Progenitor cell of endocrine pancreas (in vitro differentiated cells): ENCODE results near the gene INO80E. TPM values are rescaled to one million over a fixed set of nuclear protein-coding genes. Genes with fewer than 3 reads are reported as not detected.

Experiments used
- DNase-seq: peaks from one replicate; pipeline ENCODE4 v3.0.0; 2021; ENCODE audit warnings: low spot score; ENCODE audit not compliant: unreplicated experiment
- H3K27ac Mint-ChIP-seq: 2 replicates; pipeline ENCODE4 v1.8.0; 2021; ENCODE audit warnings: mild to moderate bottlenecking, moderate library complexity, mixed read lengths
- H3K27me3 Mint-ChIP-seq: 2 replicates; pipeline ENCODE4 v1.8.0; 2021; ENCODE audit warnings: mixed read lengths
- H3K36me3 Mint-ChIP-seq: 2 replicates; pipeline ENCODE4 v1.8.0; 2022; ENCODE audit warnings: mixed read lengths; ENCODE audit not compliant: insufficient read depth
- H3K4me1 Mint-ChIP-seq: 2 replicates; pipeline ENCODE4 v1.8.0; 2021; ENCODE audit warnings: low read depth, mixed read lengths
- H3K4me3 Mint-ChIP-seq: 2 replicates; pipeline ENCODE4 v1.8.0; 2021; ENCODE audit warnings: low read depth, mild to moderate bottlenecking, moderate library complexity, mixed read lengths
- H3K9me3 Mint-ChIP-seq: 2 replicates; pipeline ENCODE4 v1.8.0; 2021; ENCODE audit warnings: low read depth, mixed read lengths
- CTCF ChIP-seq: fragments of 200-600 bp; sonication (generic); IDR thresholded peaks from one replicate; pipeline ENCODE4 v1.5.0; 2021; ENCODE audit warnings: antibody characterized with exemption, mild to moderate bottlenecking; ENCODE audit not compliant: unreplicated experiment
- total RNA-seq: library from RNA; stranded (reverse); gene quantifications from 2 replicates; pipeline ENCODE4 v1.2.1, GENCODE V29; 2021

The INO80E gene
- total RNA-seq, 1 donor from 2014 or later = 74.2 TPM

DNA sequence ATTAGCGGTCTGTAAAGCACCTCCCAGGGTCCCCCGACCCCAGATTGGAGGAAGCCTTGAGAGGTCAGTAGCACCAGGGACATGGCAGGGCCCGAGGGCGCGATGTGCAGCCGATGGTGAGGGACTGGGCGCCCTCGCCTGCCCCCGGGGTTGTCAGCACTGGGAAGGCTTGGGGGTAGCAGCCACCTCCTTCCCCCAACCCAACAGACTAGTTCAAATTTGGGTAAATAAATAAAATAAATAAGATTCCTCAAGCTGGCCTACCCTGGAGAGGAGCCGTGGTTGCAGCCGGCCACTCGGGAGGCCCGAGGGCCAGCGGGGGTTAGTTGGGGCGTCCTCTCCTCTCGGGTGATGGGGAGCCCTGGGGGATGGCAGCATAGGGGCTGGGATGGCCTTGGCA is 28.4 kb downstream of the INO80E start:
- H3K27ac Mint-ChIP-seq = no peak overlapping the region
- H3K9me3 Mint-ChIP-seq = no peaks in the 10 kb centered on the region
- H3K4me1 Mint-ChIP-seq = no peaks in the 10 kb centered on the region
- no peak for TF ChIP-seq CTCF
- DNase-seq = no peak
- no peaks in the 10 kb centered on the region for H3K36me3 Mint-ChIP-seq
- no peak overlapping the region for H3K4me3 Mint-ChIP-seq
- peaks cover 35% of the 10 kb centered on the region for H3K27me3 Mint-ChIP-seq

GRCh38 chr16:30025156-30025555 is 29.1 kb downstream of the INO80E start:
- H3K4me1 Mint-ChIP-seq = no peaks in the 10 kb centered on the region
- H3K4me3 Mint-ChIP-seq = no peak overlapping the region
- no peak for DNase-seq
- H3K36me3 Mint-ChIP-seq = no peaks in the 10 kb centered on the region
- peaks cover 42% of the 10 kb centered on the region for H3K27me3 Mint-ChIP-seq
- H3K27ac Mint-ChIP-seq = no peak overlapping the region
- TF ChIP-seq CTCF = no peak
- H3K9me3 Mint-ChIP-seq = no peaks in the 10 kb centered on the region

DNA sequence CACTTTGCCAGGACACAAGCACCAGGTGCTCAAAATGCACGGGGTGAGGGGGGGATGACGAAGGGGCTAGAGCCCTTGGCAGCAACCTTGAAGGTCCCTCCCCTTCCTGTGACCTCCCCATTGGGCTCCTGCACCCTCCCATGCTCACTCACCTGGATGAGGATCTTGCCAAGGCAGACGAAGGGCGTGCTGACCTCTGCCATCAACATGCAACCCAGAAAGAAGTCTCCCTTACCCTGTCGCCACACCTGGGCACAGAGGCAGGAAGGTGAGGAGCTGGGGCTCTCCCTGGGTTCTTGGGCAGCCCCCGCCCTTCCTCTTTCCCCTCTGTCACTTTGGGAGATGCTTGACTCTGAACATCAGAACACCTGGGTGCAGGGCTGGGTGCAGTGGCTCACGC is 29.5 kb downstream of the INO80E start:
- Mint-ChIP-seq H3K27me3 (peaks cover 45% of the 10 kb centered on the region), H3K4me3 (no peak overlapping the region)
- DNase-seq = no peak

GRCh38 chr16:30026449-30026848 is 30.4 kb downstream of the INO80E start:
- H3K27ac Mint-ChIP-seq = no peak overlapping the region
- no peaks in the 10 kb centered on the region for H3K4me1 Mint-ChIP-seq
- no peak for DNase-seq
- peaks cover 47% of the 10 kb centered on the region for H3K27me3 Mint-ChIP-seq
- H3K4me3 Mint-ChIP-seq = no peak overlapping the region
- H3K9me3 Mint-ChIP-seq = no peaks in the 10 kb centered on the region
- H3K36me3 Mint-ChIP-seq = no peaks in the 10 kb centered on the region
- no peak for TF ChIP-seq CTCF

More for the DNA sequence above, 29.5 kb downstream of the INO80E start:
- no peak overlapping the region for H3K27ac Mint-ChIP-seq
- no peaks in the 10 kb centered on the region for H3K4me1 Mint-ChIP-seq
- H3K36me3 Mint-ChIP-seq = no peaks in the 10 kb centered on the region
- H3K9me3 Mint-ChIP-seq = no peaks in the 10 kb centered on the region
- TF ChIP-seq CTCF = no peak

DNA sequence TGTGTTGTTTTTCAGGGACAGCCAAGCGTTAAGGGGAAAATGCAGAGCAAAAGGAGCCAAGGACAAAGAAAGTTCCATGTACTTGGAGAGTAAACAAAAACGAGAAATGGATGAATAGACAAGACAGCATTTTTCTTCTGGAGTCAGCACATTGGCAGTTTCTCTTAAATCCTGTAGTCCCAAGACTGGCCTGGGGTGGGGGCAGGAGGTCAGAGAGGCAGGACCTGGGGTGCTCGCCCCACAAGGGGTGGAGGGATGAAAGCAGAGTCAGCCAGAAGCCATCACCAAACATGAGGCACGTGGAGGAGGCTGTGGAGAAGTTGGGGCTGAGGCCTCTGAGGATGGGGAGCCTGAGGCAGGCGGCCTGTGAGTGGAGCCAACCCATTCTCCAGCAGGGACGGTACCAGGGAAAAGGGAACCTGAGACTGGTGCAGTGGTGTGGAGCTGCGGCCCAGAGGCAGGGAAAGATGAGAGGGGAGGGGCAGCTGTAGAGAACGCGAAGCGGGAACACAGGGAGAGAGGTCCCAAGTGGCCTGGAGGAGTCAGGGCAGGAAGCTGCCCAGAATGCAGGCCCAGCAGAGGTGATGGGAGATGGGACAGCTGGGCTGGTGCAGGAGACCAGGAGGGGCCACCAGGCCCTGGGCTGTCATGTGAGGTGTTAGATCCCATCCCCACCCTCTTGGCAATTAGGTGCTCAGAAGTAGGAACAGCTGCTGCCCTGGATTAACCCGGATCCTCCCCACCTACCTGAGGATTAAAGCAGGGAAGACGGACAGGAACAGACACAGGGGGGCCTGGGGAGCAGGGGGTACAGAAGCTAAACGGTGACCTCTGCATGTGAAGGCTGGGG is 31.8 kb downstream of the INO80E start:
- Mint-ChIP-seq H3K4me3 (no peak overlapping the region), H3K36me3 (no peaks in the 10 kb centered on the region), H3K27me3 (peaks cover 58% of the 10 kb centered on the region), H3K9me3 (no peaks in the 10 kb centered on the region), H3K4me1 (no peaks in the 10 kb centered on the region), H3K27ac (no peak overlapping the region)
- TF ChIP-seq CTCF = no peak
- no peak for DNase-seq
